Adrenal gland (tissue), 5 donors: Measurements from ENCODE around the gene CENPV.

Experiments
- CTCF ChIP-seq, 6 experiments: fragments of 450-650 bp in 4 of 6; fragments of 200-600 bp in 2 of 6; sonication (generic) in 1 of 6; IDR thresholded peaks; 1 replicate in 5 of 6; 2 replicates in 1 of 6; pipeline versions ENCODE4 v1.5.1 to v1.8.0; 2016 to 2021; ENCODE audit warnings: antibody characterized with exemption in 6 of 6, mild to moderate bottlenecking in 2 of 6, moderate library complexity in 1 of 6
- POLR2A ChIP-seq, 2 donors: fragments of 450-650 bp; IDR thresholded peaks; one replicate each; pipeline ENCODE4 v1.6.1; 2017; ENCODE audit warnings: antibody characterized with exemption in 2 of 2, mild to moderate bottlenecking in 2 of 2, moderate library complexity in 1 of 2
- donor health status: DM: no; HTN: no; CAD: no.

- no peak for TF ChIP-seq CTCF (IDR thresholded peaks at IDR 0.05)
- TF ChIP-seq POLR2A (IDR thresholded peaks at IDR 0.05): no peak
Observed at GRCh38 chr17:16383772-16384287, 30.6 kb upstream of the CENPV start.
